DOHH2 (cell line): Measurements from ENCODE around the gene ZSCAN2.

Experiments used
- H3F3A ChIP-seq: fragments of 200-600 bp; sonication (generic), shearing (Covaris generic); 2 replicates; pipeline ENCODE4 v1.6.0; 2016; ENCODE audit warnings: antibody characterized with exemption, mild to moderate bottlenecking; ENCODE audit not compliant: control insufficient read depth, insufficient read depth
- H3K27ac ChIP-seq: fragments of 200-600 bp; sonication (generic); 2 replicates; pipeline ENCODE4 v1.5.1; 2014; ENCODE audit warnings: low read depth, mild to moderate bottlenecking, low read length, moderate library complexity
- H3K27me3 ChIP-seq: fragments of 200-600 bp; sonication (generic); 2 replicates; pipeline ENCODE4 v1.6.1; 2014; ENCODE audit warnings: mild to moderate bottlenecking, low read length, mixed read lengths; ENCODE audit not compliant: control insufficient read depth
- H3K36me3 ChIP-seq: fragments of 200-600 bp; sonication (generic); 2 replicates; pipeline ENCODE4 v1.6.1; 2014; ENCODE audit warnings: mild to moderate bottlenecking, low read length, moderate library complexity, mixed read lengths; ENCODE audit not compliant: control insufficient read depth
- H3K4me1 ChIP-seq: fragments of 200-600 bp; sonication (generic); 2 replicates; pipeline ENCODE4 v1.6.1; 2014; ENCODE audit warnings: mild to moderate bottlenecking, low read length, mixed read lengths; ENCODE audit not compliant: control insufficient read depth
- H3K4me2 ChIP-seq: fragments of 200-600 bp; sonication (generic); 2 replicates; pipeline ENCODE4 v1.6.0; 2014; ENCODE audit warnings: mild to moderate bottlenecking, low read length, moderate library complexity
- H3K4me3 ChIP-seq: fragments of 200-600 bp; sonication (generic); 2 replicates; pipeline ENCODE4 v1.5.1; 2014; ENCODE audit warnings: mild to moderate bottlenecking, low read length, mixed read lengths
- H3K79me2 ChIP-seq: fragments of 200-600 bp; sonication (generic); 2 replicates; pipeline ENCODE4 v1.6.1; 2014; ENCODE audit warnings: mild to moderate bottlenecking, low read length, mixed read lengths; ENCODE audit not compliant: control insufficient read depth
- H3K9me2 ChIP-seq: fragments of 200-600 bp; sonication (generic); replicated peaks from 2 replicates; pipeline ENCODE4 v1.6.1; 2014; ENCODE audit warnings: mild to moderate bottlenecking, low read length, mixed read lengths; ENCODE audit not compliant: control insufficient read depth
- H3K9me3 ChIP-seq: fragments of 200-600 bp; sonication (generic); 2 replicates; pipeline ENCODE4 v1.6.1; 2014; ENCODE audit warnings: antibody characterized with exemption, low read length, mixed read lengths; ENCODE audit not compliant: control insufficient read depth, insufficient read depth
- H4K20me1 ChIP-seq: fragments of 200-600 bp; sonication (generic); 2 replicates; pipeline ENCODE4 v1.6.0; 2014; ENCODE audit warnings: low read depth, mild to moderate bottlenecking, antibody characterized with exemption, low read length, moderate library complexity; ENCODE audit not compliant: control insufficient read depth, insufficient read depth
- EZH2phosphoT487 ChIP-seq: fragments of 200-600 bp; sonication (generic); IDR thresholded peaks from 2 replicates; pipeline ENCODE4 v1.6.1; 2017; ENCODE audit warnings: borderline replicate concordance, mild to moderate bottlenecking, antibody characterized with exemption, low read length, moderate library complexity, mixed read lengths
- TF ChIP-seq, protein P1 (sequence below): fragments of 200-600 bp; sonication (generic); IDR thresholded peaks from one replicate; pipeline ENCODE4 v1.5.1; 2014; ENCODE audit warnings: antibody characterized with exemption, mild to moderate bottlenecking, low read depth, low read length; ENCODE audit not compliant: poor library complexity, severe bottlenecking

ZSCAN2 gene

DNA sequence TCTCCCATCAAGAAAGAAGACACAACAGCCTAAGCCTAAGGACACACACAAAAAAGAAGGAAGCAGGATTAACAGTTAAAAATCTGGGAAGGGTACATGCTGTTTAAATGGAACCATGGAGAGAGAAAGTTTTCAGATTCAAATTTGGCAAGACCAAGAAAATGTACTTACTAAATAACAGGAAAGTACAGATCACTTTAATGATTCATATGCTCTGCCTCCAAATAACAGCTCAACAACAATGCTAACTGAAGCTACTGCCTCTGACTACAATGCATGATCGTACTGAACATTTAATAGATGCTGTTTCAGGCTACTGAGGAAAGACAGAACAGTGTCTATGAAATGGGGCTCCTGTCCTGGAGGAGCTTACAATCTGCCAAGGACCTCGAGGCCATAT, 65.6 kb downstream of the ZSCAN2 start:
- Histone ChIP-seq H3F3A (peaks cover 10% of the 10 kb centered on the region), H3K4me1 (no peaks in the 10 kb centered on the region), H3K79me2 (no peaks in the 10 kb centered on the region), H3K4me3 (no peak overlapping the region), H3K9me3 (no peaks in the 10 kb centered on the region), H3K27me3 (no peaks in the 10 kb centered on the region), H3K36me3 (peaks cover 38% of the 10 kb centered on the region), H3K4me2 (no peak overlapping the region), H3K27ac (no peak overlapping the region), H3K9me2 (no peaks in the 10 kb centered on the region), H4K20me1 (no peaks in the 10 kb centered on the region)
- TF ChIP-seq EZH2phosphoT487: no peak
- TF ChIP-seq, protein P1, sequence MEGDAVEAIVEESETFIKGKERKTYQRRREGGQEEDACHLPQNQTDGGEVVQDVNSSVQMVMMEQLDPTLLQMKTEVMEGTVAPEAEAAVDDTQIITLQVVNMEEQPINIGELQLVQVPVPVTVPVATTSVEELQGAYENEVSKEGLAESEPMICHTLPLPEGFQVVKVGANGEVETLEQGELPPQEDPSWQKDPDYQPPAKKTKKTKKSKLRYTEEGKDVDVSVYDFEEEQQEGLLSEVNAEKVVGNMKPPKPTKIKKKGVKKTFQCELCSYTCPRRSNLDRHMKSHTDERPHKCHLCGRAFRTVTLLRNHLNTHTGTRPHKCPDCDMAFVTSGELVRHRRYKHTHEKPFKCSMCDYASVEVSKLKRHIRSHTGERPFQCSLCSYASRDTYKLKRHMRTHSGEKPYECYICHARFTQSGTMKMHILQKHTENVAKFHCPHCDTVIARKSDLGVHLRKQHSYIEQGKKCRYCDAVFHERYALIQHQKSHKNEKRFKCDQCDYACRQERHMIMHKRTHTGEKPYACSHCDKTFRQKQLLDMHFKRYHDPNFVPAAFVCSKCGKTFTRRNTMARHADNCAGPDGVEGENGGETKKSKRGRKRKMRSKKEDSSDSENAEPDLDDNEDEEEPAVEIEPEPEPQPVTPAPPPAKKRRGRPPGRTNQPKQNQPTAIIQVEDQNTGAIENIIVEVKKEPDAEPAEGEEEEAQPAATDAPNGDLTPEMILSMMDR: no peak

- H3K9me2 ChIP-seq: no peaks in the 10 kb centered on the region
- TF ChIP-seq EZH2phosphoT487: no peak
- TF ChIP-seq, protein P1: no peak
- H3K9me3 ChIP-seq: no peaks in the 10 kb centered on the region
- no peaks in the 10 kb centered on the region for H3K4me1 ChIP-seq
- peaks cover 38% of the 10 kb centered on the region for H3K36me3 ChIP-seq
- no peaks in the 10 kb centered on the region for H4K20me1 ChIP-seq
- H3K79me2 ChIP-seq: no peaks in the 10 kb centered on the region
- H3K4me2 ChIP-seq: no peak overlapping the region
- no peaks in the 10 kb centered on the region for H3F3A ChIP-seq
- H3K27ac ChIP-seq: no peak overlapping the region
- no peaks in the 10 kb centered on the region for H3K27me3 ChIP-seq
- no peak overlapping the region for H3K4me3 ChIP-seq
Measured at GRCh38 chr15:84668221-84668982, 67.6 kb downstream of the ZSCAN2 start.

GRCh38 chr15:84669726-84670125, 68.9 kb downstream of the ZSCAN2 start:
- Histone ChIP-seq H3K27ac (no peak overlapping the region), H3K4me2 (no peak overlapping the region), H3K4me3 (no peak overlapping the region), H3K9me3 (no peaks in the 10 kb centered on the region), H4K20me1 (no peaks in the 10 kb centered on the region), H3F3A (no peaks in the 10 kb centered on the region), H3K4me1 (no peaks in the 10 kb centered on the region), H3K36me3 (peaks cover 39% of the 10 kb centered on the region), H3K79me2 (no peaks in the 10 kb centered on the region), H3K27me3 (no peaks in the 10 kb centered on the region), H3K9me2 (no peaks in the 10 kb centered on the region)
- TF ChIP-seq, protein P1: no peak
- TF ChIP-seq EZH2phosphoT487: no peak
